ENCODE results near the gene ZBTB45. TPM values are rescaled to one million over a fixed set of nuclear protein-coding genes. Genes with fewer than 3 reads are reported as not detected.

Gene ZBTB45
- 15.6 and 15.7 TPM in 2 replicates for total RNA-seq (2013; cell fraction: nucleolus; rRNA removed)
- total RNA-seq (2014; rRNA removed): 4.5 and 6.1 TPM in 2 replicates
- 1.2 and 1.7 TPM in 2 replicates for total RNA-seq (2014; rRNA removed; fragmentation: Illumina TruSeq; extraction: Trizol)
- 12.7 and 17.2 TPM in 2 replicates for total RNA-seq (2021)
- 1.9 TPM for polyA plus RNA-seq (2011; ENCODE audit: low read depth)
- polyA plus RNA-seq (2011; rRNA removed): 0.72 and 2.4 TPM in 2 replicates
- 4.0 and 5.1 TPM in 2 replicates for polyA plus RNA-seq (2011; cell fraction: cytosol; rRNA removed)
- 8.5 and 13.4 TPM in 2 replicates for polyA plus RNA-seq (2011; cell fraction: nucleus; rRNA removed)
- polyA plus RNA-seq (2012): 10.1 TPM in 2 replicates
- 0.13 and 1.2 TPM in 2 replicates for polyA plus RNA-seq (2014; fragmentation: Illumina TruSeq; extraction: Trizol)
- polyA plus RNA-seq (2014; fragmentation: Nextera tagmentation; extraction: Ambion mirVana): under 1 TPM; 0.29 to 0.33 TPM
- 7.7 and 8.0 TPM in 2 replicates for polyA plus RNA-seq (2014; rRNA removed)
- 10 to 100 TPM; 13.9 to 14.3 TPM for polyA plus RNA-seq (2016; fragmentation: Nextera tagmentation; extraction: Ambion mirVana)
- polyA minus RNA-seq (2011; rRNA and poly(A)+ RNA removed): 1.8 and 5.1 TPM in 2 replicates
- polyA minus RNA-seq (2011; cell fraction: cytosol; rRNA and poly(A)+ RNA removed): 3.8 and 4.0 TPM in 2 replicates
- 7.6 and 15.4 TPM in 2 replicates for polyA minus RNA-seq (2011; cell fraction: nucleus; rRNA and poly(A)+ RNA removed)
- Bru-seq, nascent RNA: percentile 63 among the genes with signal in this experiment
- BruChase-seq, experiment 1, labeled RNA remaining after a 6-hour chase: percentile 55 among the genes with signal in this experiment
- BruChase-seq, experiment 2, labeled RNA remaining after a 2-hour chase: percentile 62 among the genes with signal in this experiment
- long read RNA-seq, experiment 1, partial matches to known transcripts: 0 of 3 reads
- long read RNA-seq, experiment 1, other reads (novel, unspliced or antisense): 0 of 3 reads
- long read RNA-seq, experiment 2: 0 reads

DNA sequence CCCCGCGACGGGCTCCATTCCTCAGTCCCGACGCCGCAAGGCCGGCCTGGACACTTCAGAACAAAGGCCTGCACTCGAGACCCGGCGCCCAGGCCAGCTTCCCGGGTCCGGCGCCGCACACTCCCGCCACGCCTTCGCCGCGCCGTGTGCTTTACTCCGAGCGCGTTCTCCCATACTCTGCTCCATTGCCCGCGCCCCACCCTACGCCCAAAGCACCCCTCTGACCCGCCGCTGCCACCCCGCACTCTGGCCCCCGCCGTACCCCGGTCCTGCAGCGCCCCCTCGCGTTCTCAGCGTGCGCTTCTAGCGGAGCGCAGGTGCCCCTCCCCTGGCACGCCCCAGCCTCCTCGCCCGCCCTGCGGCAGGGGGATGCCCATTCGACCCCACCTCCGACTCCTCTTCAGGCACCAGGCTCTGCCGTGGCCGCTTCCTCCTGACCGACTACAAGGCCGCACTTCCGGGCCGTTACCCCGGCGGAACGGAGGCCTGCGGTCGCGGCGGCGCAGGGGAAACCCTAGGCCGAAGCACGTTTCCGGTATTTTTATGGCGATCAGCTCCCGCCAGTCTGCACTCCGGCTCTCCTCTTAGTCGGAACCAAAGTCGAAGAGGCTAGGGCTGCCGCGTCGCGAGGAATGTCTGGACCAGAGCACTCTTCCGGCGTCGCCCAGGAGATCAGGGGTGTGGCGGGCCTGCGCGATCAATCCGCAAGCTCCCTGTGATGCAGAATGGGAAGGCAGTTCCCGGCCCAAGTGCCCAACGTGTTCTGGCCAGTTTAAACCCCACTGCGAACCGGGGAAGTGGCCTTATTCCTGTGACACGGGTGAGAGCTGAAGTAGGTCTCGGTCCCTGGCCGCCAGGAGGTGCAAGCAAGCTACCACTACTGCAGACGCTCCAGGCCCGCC is at the start of gene ZBTB45:
Gene ZBTB45, minus strand, starts transcription at position 456 of the 902 bp plus-strand sequence. CDS start 2,137 bp downstream, outside the sequence.
- Histone ChIP-seq H3K79me2 (ENCODE audit: control insufficient read depth, insufficient read depth, low read length) (peaks cover 35% of the 10 kb centered on the region), H3K27ac (ENCODE audit: control insufficient read depth, insufficient read depth) (peak within 1 kb of the TSS; percentile 88), H2AFZ (ENCODE audit: control insufficient read depth, low read depth, low read length) (peak within 1 kb of the TSS; percentile 95), H3K9me3 (replicated peaks; ENCODE audit: control insufficient read depth, insufficient read depth, low read length) (no peaks in the 10 kb centered on the region), H3K36me3 (ENCODE audit: control insufficient read depth in 2 of 2, insufficient read depth in 2 of 2, low read length in 1 of 2) (peaks cover 0 to 8% of the 10 kb centered on the region in 2 experiments; a peak in 3 of 4 replicates), H3K4me2 (ENCODE audit: control insufficient read depth, insufficient read depth) (peak within 1 kb of the TSS; percentile 61), H4K20me1 (ENCODE audit: control insufficient read depth, insufficient read depth) (no peaks in the 10 kb centered on the region), H3K9ac (ENCODE audit: control insufficient read depth, insufficient read depth, low read length) (peak within 1 kb of the TSS; percentile 90), H3K4me1 (ENCODE audit: control insufficient read depth, insufficient read depth, low read length) (peaks cover 22% of the 10 kb centered on the region), H3K27me3 (replicated peaks in 1 of 2; ENCODE audit: control insufficient read depth in 2 of 2, insufficient read depth in 2 of 2, low read length in 1 of 2) (no peaks in the 10 kb centered on the region), H3K4me3 (peak within 1 kb of the TSS; percentile 89)
- ChIA-PET SMC1A (ENCODE audit: uncharacterized antibody, unreplicated experiment) (interaction anchor here (0.8 to 3.6 kb wide), 17 partner anchors 13 to 1020 kb away, joined by 3 to 43 read pairs (median 4); partner anchors contain the start of genes CHMP2A, MZF1, TRIM28 and UBE2M), CTCF (interaction anchor here (1.0 to 4.2 kb wide), 26 partner anchors 8 to 782 kb away, joined by 3 to 67 read pairs (median 5); partner anchors contain the start of genes CHMP2A, SLC27A5, TRIM28 and ZNF497), POLR2A (interaction anchor here (0.7 to 3.0 kb wide), 13 partner anchors 24 to 517 kb away, joined by 3 to 24 read pairs (median 8); partner anchors contain the start of genes CHMP2A, TRIM28, UBE2M and ZNF606), RAD21 (ENCODE audit: unreplicated experiment) (interaction anchor here (0.7 to 4.0 kb wide), 15 partner anchors 18 to 336 kb away, joined by 3 to 50 read pairs (median 5); partner anchors contain the start of genes CHMP2A, TRIM28, ZNF274 and ZNF497)
- peak; percentile 86 for ATAC-seq
- DNase-seq (ENCODE audit: low read depth, low spot score): peak; percentile 92
- BruUV-seq (replicated peaks): TSS peak; percentile 74
- FAIRE-seq: peak; percentile 79
- WGBS (ENCODE audit: insufficient coverage, insufficient replicate concordance, low lambda C conversion rate, missing lambda C conversion rate): under 1% methylated on average over 78 of the region's 87 CpGs
- intact Hi-C loops (cut with micrococcal nuclease; ENCODE audit: unreplicated experiment) (loop anchor here (1.0 to 5.0 kb wide), 4 partner anchors 43 to 192 kb away; partner anchors contain the start of genes MZF1, ZNF446, ZNF837 and ZSCAN22), in situ Hi-C loops (cut with MboI) (no loop called here)
- TF ChIP-seq ZNF24 (IDR thresholded peaks at IDR 0.05) (peak; percentile 54), TAF1 (IDR thresholded peaks at IDR 0.05; ENCODE audit: borderline replicate concordance, low read depth, low read length) (peak; percentile 96), RB1 (IDR thresholded peaks at IDR 0.05; ENCODE audit: borderline replicate concordance) (peak; percentile 92; the same call in 1 of the 2 replicates), EP300 (IDR thresholded peaks at IDR 0.05; ENCODE audit: borderline replicate concordance in 1 of 2, control insufficient read depth in 1 of 2, low read depth in 2 of 2, low read length in 2 of 2) (peak in 1 of 2 experiments; percentile 20; a peak in 1 of 4 replicates), IRF3 (IDR thresholded peaks at IDR 0.05) (peak; percentile 67), E2F4 (IDR thresholded peaks at IDR 0.05; ENCODE audit: low read depth, low read length) (0 out of 2 replicates have a peak, but pooled peaks have one; percentile 31)
- TF ChIP-seq, protein P1, sequence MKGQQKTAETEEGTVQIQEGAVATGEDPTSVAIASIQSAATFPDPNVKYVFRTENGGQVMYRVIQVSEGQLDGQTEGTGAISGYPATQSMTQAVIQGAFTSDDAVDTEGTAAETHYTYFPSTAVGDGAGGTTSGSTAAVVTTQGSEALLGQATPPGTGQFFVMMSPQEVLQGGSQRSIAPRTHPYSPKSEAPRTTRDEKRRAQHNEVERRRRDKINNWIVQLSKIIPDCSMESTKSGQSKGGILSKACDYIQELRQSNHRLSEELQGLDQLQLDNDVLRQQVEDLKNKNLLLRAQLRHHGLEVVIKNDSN (IDR thresholded peaks at IDR 0.05; ENCODE audit: borderline replicate concordance, extremely low read length, insufficient read depth, low read depth, low read length): peak; percentile 28
- TF ChIP-seq, protein P2, sequence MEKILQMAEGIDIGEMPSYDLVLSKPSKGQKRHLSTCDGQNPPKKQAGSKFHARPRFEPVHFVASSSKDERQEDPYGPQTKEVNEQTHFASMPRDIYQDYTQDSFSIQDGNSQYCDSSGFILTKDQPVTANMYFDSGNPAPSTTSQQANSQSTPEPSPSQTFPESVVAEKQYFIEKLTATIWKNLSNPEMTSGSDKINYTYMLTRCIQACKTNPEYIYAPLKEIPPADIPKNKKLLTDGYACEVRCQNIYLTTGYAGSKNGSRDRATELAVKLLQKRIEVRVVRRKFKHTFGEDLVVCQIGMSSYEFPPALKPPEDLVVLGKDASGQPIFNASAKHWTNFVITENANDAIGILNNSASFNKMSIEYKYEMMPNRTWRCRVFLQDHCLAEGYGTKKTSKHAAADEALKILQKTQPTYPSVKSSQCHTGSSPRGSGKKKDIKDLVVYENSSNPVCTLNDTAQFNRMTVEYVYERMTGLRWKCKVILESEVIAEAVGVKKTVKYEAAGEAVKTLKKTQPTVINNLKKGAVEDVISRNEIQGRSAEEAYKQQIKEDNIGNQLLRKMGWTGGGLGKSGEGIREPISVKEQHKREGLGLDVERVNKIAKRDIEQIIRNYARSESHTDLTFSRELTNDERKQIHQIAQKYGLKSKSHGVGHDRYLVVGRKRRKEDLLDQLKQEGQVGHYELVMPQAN (conservative IDR thresholded peaks at IDR 0.05): peak; percentile 23
- TF ChIP-seq, protein P3, sequence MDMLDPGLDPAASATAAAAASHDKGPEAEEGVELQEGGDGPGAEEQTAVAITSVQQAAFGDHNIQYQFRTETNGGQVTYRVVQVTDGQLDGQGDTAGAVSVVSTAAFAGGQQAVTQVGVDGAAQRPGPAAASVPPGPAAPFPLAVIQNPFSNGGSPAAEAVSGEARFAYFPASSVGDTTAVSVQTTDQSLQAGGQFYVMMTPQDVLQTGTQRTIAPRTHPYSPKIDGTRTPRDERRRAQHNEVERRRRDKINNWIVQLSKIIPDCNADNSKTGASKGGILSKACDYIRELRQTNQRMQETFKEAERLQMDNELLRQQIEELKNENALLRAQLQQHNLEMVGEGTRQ (IDR thresholded peaks at IDR 0.05; ENCODE audit: borderline replicate concordance, low read depth, low read length): no peak

All from GM12878 (cell line).